Retinal pigment epithelial cell (primary cell): Measurements from ENCODE around the gene GNB1L.

Source experiments
- DNase-seq: peaks from one replicate; pipeline ENCODE4 v3.0.0-alpha.2; 2010; ENCODE audit warnings: low read depth
- H3K4me3 ChIP-seq: 2 replicates; pipeline ENCODE4 v1.5.1; 2011; ENCODE audit warnings: mild to moderate bottlenecking, low read length, control low read depth, moderate library complexity
- TF ChIP-seq, protein P1 (sequence below): conservative IDR thresholded peaks from 2 replicates; pipeline ENCODE4 v1.5.1; 2011; ENCODE audit warnings: low read depth, low read length, control low read depth, inconsistent platforms

The GNB1L gene

DNA sequence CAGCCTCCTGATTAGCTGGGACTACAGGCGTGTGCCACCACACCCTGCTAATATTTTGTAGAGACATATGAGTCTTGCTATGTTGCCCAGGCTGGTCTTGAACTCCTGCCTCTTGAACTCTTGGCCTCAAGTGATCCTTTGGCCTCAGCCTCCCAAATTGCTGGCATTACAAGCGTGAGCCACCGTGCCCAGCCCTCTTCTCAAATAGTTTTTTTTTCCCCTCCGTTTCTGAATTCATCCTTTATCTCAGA is 82.3 kb downstream of the GNB1L start:
- no peak for DNase-seq
- TF ChIP-seq, protein P1, sequence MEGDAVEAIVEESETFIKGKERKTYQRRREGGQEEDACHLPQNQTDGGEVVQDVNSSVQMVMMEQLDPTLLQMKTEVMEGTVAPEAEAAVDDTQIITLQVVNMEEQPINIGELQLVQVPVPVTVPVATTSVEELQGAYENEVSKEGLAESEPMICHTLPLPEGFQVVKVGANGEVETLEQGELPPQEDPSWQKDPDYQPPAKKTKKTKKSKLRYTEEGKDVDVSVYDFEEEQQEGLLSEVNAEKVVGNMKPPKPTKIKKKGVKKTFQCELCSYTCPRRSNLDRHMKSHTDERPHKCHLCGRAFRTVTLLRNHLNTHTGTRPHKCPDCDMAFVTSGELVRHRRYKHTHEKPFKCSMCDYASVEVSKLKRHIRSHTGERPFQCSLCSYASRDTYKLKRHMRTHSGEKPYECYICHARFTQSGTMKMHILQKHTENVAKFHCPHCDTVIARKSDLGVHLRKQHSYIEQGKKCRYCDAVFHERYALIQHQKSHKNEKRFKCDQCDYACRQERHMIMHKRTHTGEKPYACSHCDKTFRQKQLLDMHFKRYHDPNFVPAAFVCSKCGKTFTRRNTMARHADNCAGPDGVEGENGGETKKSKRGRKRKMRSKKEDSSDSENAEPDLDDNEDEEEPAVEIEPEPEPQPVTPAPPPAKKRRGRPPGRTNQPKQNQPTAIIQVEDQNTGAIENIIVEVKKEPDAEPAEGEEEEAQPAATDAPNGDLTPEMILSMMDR = no peak
- H3K4me3 ChIP-seq = no peak overlapping the region

DNA sequence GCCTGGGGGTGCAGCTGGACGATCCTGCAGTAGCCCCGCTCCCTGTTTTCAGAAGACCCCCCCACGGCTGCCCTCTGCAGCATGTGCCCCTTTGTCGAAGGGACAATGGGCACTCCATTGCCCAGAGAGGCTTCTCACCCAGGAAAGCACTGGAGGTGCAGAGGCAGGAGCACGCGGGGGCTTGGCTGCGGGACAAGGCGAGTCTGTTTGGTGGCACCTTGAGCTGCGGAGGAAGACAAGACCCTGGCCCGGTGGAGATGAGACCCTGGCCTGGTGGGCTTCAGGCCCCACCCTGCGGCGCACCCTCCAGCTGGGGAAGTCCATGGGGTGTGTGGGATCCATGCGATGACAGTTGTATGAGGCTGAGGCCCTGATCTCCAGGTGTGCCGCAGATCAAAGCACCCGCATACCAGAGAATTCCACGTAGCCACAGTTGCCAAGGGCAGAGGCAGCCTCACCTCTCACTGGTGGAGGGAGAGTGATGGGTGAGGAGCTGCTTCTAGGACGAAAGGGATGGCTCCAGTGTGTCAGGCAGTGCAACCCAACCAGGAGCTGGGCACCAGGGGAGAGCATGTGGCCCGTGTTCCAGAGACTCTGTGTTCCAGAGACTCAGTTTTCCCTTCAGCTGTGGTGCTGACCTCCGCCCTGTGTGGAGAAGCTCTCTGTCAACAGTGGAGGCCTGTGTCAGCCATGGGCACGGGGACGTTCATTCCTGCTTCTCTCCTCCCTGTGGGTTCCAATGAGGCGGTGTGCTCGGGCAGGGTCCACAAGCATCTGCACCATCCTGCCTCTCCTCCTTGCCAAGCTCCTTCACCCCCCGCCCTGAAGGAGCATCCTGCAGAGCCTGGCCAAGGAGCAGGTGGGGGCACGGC is 84.1 kb downstream of the GNB1L start:
- H3K4me3 ChIP-seq = no peak overlapping the region
- no peak for DNase-seq
- TF ChIP-seq, protein P1 = no peak

DNA sequence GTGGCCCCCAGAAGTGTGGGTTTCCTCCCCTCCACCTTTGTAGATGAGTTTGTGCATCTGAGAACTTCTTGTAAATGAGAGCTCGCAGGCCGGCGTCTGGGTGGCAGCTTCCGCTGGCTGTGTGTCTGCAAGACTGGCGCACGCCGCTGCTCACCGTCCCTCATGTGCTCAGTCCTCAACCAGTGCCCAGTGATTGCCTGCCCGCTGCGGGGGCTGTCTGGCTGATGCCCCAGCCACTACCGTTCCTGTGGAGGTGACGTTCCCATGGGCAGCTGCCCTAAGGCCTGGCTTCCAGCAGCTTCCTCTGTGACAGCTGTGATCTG is 85.3 kb downstream of the GNB1L start:
- H3K4me3 ChIP-seq = no peak overlapping the region
- TF ChIP-seq, protein P1 = no peak
- DNase-seq = no peak

DNA sequence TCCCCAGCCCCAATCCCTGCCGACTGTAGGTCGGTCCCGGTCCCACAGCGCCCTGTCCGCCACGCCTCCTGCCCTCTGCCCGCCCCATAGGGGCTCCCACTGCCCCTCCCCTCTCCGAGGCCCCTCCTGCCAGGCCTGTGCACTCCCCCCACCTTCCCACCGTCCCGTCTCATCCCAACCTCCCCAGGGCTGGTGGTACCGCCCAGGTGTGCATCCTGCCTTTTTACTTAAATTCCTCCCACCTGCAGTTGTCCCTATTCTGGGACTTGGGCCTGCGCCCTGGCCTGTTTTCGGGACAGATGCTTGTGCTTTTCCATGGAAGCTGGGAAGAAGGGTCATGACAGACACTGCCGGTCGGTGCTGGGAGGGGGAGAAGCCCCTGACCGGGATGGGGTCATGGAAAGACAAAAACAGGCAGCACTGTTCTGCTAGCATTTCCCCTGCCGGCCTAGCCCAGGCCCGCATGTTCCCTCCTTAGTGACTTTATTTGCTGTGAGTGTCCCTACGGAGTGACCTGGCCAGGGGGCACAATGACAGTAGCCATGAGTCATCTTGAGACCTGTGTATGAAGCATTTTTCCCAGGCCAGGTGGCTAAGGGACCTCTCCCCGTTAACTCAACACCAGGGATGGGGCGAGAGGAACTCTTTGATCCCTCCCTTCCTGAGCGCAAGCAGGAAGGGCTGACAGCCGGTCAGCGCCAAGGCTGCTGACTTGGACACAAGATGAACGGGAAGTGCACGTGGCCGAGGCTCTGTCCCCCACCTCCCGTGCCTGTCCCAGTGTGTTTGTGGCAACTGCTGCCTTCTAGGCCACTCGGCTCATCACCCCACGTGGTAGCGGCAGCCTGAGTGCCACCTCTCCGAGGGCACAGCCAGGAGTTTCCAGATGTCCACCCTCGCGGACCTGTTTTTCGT is 87.0 kb downstream of the GNB1L start:
- TF ChIP-seq, protein P1 = no peak
- no peak for DNase-seq
- no peak overlapping the region for H3K4me3 ChIP-seq

DNA sequence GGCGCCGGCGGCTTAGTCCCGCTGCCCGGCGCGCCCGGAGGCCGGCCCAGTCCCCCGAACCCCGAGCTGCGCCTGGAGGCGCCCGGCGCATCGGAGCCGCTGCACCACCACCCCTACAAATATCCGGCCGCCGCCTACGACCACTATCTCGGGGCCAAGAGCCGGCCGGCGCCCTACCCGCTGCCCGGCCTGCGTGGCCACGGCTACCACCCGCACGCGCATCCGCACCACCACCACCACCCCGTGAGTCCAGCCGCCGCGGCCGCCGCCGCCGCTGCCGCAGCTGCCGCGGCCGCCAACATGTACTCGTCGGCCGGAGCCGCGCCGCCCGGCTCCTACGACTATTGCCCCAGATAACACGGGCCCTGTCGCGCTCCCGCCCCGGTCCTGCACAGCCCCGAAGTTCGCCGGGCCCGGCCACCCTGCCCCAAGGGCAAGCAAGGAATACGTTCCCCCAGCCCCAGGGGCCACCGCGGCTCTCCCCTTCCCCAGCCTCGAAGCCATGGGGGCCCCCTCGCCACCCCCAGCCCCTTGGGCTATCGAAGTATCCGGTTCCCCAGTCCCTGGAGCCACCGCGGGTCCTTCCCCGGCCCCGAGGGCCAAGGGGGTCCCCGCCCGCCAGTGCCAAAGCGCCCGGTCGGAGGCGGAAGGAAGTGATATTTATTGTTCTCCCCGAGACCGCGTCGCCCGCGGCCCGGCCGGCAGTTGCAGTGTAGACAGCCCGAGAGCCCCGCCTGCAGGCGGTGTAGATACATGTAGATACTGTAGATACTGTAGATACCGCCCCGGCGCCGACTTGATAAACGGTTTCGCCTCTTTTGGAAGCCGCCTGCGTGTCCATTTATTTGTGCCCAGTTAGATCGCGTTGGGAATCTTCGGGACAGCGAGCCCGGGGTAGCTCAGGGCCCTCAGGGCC is 87.9 kb downstream of the GNB1L start:
- no peak for DNase-seq
- no peak overlapping the region for H3K4me3 ChIP-seq
- TF ChIP-seq, protein P1 = peak; percentile 14

DNA sequence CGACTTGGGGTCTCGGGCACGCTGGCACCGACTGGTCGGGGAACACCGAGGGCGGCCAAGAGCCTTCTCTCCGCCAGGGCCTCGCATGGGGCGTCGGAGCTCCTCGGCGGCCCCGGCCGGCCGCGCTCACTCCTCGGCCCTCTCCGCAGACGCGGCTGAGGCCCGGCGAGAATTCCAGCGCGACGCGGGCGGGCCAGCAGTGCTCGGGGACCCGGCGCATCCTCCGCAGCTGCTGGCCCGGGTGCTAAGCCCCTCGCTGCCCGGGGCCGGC is 88.5 kb downstream of the GNB1L start:
- TF ChIP-seq, protein P1 = no peak
- no peak overlapping the region for H3K4me3 ChIP-seq
- no peak for DNase-seq
